ENCODE data around the gene DACT3. TPM values are rescaled to one million over a fixed set of nuclear protein-coding genes. Genes with fewer than 3 reads are reported as not detected.

DACT3 gene
- polyA plus RNA-seq, 1 of the 3 experiments (the other 2 are of a cell fraction): 9.5 TPM

DNA sequence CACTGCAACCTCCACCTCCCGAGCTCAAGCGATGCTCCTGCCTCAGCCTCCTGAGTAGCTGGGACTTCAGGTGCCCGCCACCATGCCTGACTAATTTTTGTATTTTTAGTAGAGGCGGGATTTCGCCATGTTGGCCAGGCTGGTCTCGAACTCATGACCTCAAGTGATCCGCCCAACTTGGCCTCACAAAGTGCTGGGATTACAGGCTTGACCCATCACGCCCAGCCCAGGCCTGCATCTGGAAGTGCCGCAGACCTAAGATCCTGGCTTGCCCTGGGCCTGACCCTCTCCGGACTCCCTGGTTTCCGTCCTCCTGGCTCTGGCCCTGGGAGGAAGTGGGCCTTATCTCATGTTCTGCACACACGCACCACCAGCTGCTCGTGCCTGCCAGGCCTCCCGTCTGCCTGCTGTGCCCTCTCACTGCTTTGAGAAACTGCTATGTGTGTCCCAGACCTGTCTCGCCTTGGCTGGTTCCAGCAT lies 31.4 kb downstream of the DACT3 start:
- H3K4me3 ChIP-seq (ENCODE audit: low read depth in 2 of 2, low read length in 1 of 2): no peak overlapping the region
- POLR2A ChIA-PET: interaction anchor here (0.7 to 9.6 kb wide), 7 partner anchors 8 to 55 kb away, joined by 3 to 100 read pairs (median 10); partner anchors contain the start of gene DACT3
- peaks cover 10% of the 10 kb centered on the region for H3F3A ChIP-seq (replicated peaks; ENCODE audit: insufficient read depth)
- CTCF ChIA-PET: interaction anchor here (6.2 to 8.3 kb wide), 2 partner anchors 32 to 33 kb away, joined by 52 to 106 read pairs; partner anchors contain the start of gene DACT3
- H3K27ac ChIP-seq (ENCODE audit: low read depth in 2 of 2, low read length in 1 of 2): peak overlapping the region in 1 of 2 experiments; percentile 96; a peak in 3 of 4 replicates
- H3K79me2 ChIP-seq (ENCODE audit: insufficient read depth): no peaks in the 10 kb centered on the region
- no peaks in the 10 kb centered on the region for H3K9me2 ChIP-seq
- no peaks in the 10 kb centered on the region for H4K20me1 ChIP-seq (ENCODE audit: insufficient read depth)
- H3K4me2 ChIP-seq: no peak overlapping the region
- H3K4me1 ChIP-seq (ENCODE audit: control insufficient read depth in 1 of 2, insufficient read depth in 2 of 2, low read depth in 1 of 2, low read length in 1 of 2): peaks cover 28 to 75% of the 10 kb centered on the region in 2 experiments
- H2AFZ ChIP-seq (ENCODE audit: low read depth): no peak overlapping the region
- H3K9ac ChIP-seq: no peak overlapping the region
- WGBS (ENCODE audit: low lambda C conversion rate): 85% methylated on average over 9 of the region's 15 CpGs
- DNase-seq: peak; percentile 87
- no peaks in the 10 kb centered on the region for H3K36me3 ChIP-seq (replicated peaks in 1 of 2; ENCODE audit: control insufficient read depth in 1 of 2, insufficient read depth in 2 of 2, low read length in 1 of 2)
- H3K27me3 ChIP-seq (ENCODE audit: insufficient read depth): no peaks in the 10 kb centered on the region
- H3K9me3 ChIP-seq: no peaks in the 10 kb centered on the region
- no peak for TF ChIP-seq TAF1 (IDR thresholded peaks at IDR 0.05; ENCODE audit: borderline replicate concordance, low read depth, low read length)
- TF ChIP-seq, protein P1, sequence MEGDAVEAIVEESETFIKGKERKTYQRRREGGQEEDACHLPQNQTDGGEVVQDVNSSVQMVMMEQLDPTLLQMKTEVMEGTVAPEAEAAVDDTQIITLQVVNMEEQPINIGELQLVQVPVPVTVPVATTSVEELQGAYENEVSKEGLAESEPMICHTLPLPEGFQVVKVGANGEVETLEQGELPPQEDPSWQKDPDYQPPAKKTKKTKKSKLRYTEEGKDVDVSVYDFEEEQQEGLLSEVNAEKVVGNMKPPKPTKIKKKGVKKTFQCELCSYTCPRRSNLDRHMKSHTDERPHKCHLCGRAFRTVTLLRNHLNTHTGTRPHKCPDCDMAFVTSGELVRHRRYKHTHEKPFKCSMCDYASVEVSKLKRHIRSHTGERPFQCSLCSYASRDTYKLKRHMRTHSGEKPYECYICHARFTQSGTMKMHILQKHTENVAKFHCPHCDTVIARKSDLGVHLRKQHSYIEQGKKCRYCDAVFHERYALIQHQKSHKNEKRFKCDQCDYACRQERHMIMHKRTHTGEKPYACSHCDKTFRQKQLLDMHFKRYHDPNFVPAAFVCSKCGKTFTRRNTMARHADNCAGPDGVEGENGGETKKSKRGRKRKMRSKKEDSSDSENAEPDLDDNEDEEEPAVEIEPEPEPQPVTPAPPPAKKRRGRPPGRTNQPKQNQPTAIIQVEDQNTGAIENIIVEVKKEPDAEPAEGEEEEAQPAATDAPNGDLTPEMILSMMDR (IDR thresholded peaks at IDR 0.05): no peak
- no peak for TF ChIP-seq REST (IDR thresholded peaks at IDR 0.05; ENCODE audit: low read depth, low read length)
- no peak for TF ChIP-seq MEF2A (IDR thresholded peaks at IDR 0.05; ENCODE audit: borderline replicate concordance, low read depth)
- TF ChIP-seq, protein P2, sequence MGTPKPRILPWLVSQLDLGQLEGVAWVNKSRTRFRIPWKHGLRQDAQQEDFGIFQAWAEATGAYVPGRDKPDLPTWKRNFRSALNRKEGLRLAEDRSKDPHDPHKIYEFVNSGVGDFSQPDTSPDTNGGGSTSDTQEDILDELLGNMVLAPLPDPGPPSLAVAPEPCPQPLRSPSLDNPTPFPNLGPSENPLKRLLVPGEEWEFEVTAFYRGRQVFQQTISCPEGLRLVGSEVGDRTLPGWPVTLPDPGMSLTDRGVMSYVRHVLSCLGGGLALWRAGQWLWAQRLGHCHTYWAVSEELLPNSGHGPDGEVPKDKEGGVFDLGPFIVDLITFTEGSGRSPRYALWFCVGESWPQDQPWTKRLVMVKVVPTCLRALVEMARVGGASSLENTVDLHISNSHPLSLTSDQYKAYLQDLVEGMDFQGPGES (IDR thresholded peaks at IDR 0.05; ENCODE audit: low read depth, low read length): no peak
- TF ChIP-seq SIN3A (IDR thresholded peaks at IDR 0.05; ENCODE audit: borderline replicate concordance, low read depth, low read length): no peak
- no peak for TF ChIP-seq FOSL2 (IDR thresholded peaks at IDR 0.05; ENCODE audit: borderline replicate concordance, low read depth)
- peak; percentile 97 for TF ChIP-seq GATA2 (CRISPR knock-in tag; IDR thresholded peaks at IDR 0.05)
- TF ChIP-seq SMC3 (IDR thresholded peaks at IDR 0.05; ENCODE audit: low read depth, low read length): no peak
- no peak for TF ChIP-seq ELF1 (IDR thresholded peaks at IDR 0.05)
- no peak for TF ChIP-seq EZH2phosphoT487 (IDR thresholded peaks at IDR 0.05; ENCODE audit: borderline replicate concordance, low read depth)
- TF ChIP-seq RXRA (IDR thresholded peaks at IDR 0.05; ENCODE audit: borderline replicate concordance, low read depth): no peak
- TF ChIP-seq FOXM1 (IDR thresholded peaks at IDR 0.05; ENCODE audit: low read depth): no peak
- TF ChIP-seq NFIC (IDR thresholded peaks at IDR 0.05; ENCODE audit: borderline replicate concordance): no peak
- no peak for TF ChIP-seq POLR2AphosphoS5 (IDR thresholded peaks at IDR 0.05; ENCODE audit: low read depth, low read length)
- no peak for TF ChIP-seq JUND (IDR thresholded peaks at IDR 0.05)
- TF ChIP-seq, protein P3, sequence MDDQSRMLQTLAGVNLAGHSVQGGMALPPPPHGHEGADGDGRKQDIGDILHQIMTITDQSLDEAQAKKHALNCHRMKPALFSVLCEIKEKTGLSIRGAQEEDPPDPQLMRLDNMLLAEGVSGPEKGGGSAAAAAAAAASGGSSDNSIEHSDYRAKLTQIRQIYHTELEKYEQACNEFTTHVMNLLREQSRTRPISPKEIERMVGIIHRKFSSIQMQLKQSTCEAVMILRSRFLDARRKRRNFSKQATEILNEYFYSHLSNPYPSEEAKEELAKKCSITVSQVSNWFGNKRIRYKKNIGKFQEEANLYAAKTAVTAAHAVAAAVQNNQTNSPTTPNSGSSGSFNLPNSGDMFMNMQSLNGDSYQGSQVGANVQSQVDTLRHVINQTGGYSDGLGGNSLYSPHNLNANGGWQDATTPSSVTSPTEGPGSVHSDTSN (IDR thresholded peaks at IDR 0.05): no peak
- TF ChIP-seq TCF12 (IDR thresholded peaks at IDR 0.05): peak; percentile 67
- no peak for TF ChIP-seq YY1 (IDR thresholded peaks at IDR 0.05; ENCODE audit: low read depth)
- TF ChIP-seq EP300 (IDR thresholded peaks at IDR 0.05; ENCODE audit: borderline replicate concordance in 1 of 2, low read depth in 1 of 2, low read length in 1 of 2): peak in 1 of 2 experiments; percentile 98; a peak in 2 of 4 replicates
- TF ChIP-seq CHD2 (IDR thresholded peaks at IDR 0.05; ENCODE audit: low read length, partially characterized antibody): peak; percentile 90
- TF ChIP-seq RFX5 (IDR thresholded peaks at IDR 0.05; ENCODE audit: low read length): no peak
- TF ChIP-seq TEAD4 (IDR thresholded peaks at IDR 0.05; ENCODE audit: borderline replicate concordance, insufficient read depth): no peak
- peak; percentile 70; the same call in 1 of the 2 replicates for TF ChIP-seq RCOR1 (IDR thresholded peaks at IDR 0.05; ENCODE audit: low read length)
- TF ChIP-seq GABPA (IDR thresholded peaks at IDR 0.05; ENCODE audit: low read depth): no peak
- TF ChIP-seq USF1 (IDR thresholded peaks at IDR 0.05; ENCODE audit: borderline replicate concordance, low read depth): no peak
- peak; percentile 84 for TF ChIP-seq MXI1 (IDR thresholded peaks at IDR 0.05; ENCODE audit: low read depth, low read length)

Data from SK-N-SH (cell line).